Hindlimb muscle (tissue), 1 donor: ENCODE measurements around the gene KIF20B. TPM values are rescaled to one million over a fixed set of nuclear protein-coding genes. Genes with fewer than 3 reads are reported as not detected.
"Not testable (repeated sequence)": the region's sequence is repeated elsewhere in the genome, so short reads cannot be mapped to it uniquely, and the experiment has no call there.

Experiments used
- DNase-seq: peaks from one replicate; pipeline ENCODE4 v3.0.0-alpha.2; 2013
- polyA plus RNA-seq: library from polyadenylated mRNA; unstranded; fragments of 120-200 nt; gene quantifications from one replicate; pipeline ENCODE4 v1.2.1, GENCODE V29; 2013; ENCODE audit not compliant: insufficient read length

Gene KIF20B
- polyA plus RNA-seq, 1 donor: 5.2 TPM

DNA sequence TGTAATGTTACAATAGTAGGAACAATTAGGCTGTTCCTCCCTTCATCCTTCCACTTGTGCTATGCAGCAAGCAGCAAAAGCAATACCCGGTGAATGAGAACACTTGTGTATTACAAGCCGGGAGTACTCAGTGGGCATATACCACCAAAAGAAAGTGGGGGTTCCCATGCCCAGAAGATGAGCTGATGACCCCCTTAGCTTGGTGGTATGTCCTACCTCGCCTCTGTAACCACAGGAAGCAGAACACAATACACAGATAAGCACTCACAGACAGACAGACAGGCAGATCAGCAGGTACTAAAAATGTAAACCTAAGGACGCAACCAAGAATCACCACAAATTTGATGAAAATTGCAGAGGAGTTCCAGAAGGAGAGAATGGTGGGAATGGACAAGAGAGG is 15.5 kb upstream of the KIF20B start:
- no peak for DNase-seq

DNA sequence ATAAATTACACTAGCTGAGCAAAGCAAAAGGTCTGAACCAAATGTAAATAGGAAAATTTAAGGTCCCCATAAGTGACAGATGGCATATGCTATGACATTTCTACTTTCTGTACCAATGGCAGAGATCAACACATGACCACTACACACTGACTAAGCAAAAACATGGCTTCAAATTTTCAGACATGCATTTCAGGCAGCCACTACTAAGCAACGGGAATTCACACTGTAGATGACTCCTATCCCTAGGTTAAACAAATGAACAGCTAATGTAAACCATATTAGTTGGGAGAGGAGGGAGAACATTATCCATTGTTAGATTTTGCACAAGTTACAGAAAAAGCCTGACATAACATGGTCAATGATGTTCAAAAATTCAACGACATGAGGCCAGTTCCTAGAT is 11.4 kb upstream of the KIF20B start:
- no peak for DNase-seq

DNA sequence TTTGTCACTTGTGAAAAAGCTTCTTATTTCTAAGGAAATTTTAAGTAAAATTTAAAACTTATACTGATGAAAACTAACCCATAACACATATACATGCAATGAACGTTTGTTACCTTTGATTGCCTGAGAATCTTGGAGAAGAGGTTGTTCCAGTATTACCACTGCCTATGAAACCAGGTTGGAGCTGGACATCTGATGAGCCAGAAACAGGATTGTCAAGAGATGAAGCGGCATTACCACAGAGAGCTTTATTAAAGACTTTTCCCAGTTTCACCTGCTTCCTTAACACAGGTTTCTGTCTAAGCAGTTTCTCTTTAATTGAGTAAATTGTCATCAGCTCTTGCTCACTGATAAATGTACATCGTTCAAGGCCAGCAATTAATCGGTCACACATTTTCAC is 9.0 kb upstream of the KIF20B start:
- no peak for DNase-seq

DNA sequence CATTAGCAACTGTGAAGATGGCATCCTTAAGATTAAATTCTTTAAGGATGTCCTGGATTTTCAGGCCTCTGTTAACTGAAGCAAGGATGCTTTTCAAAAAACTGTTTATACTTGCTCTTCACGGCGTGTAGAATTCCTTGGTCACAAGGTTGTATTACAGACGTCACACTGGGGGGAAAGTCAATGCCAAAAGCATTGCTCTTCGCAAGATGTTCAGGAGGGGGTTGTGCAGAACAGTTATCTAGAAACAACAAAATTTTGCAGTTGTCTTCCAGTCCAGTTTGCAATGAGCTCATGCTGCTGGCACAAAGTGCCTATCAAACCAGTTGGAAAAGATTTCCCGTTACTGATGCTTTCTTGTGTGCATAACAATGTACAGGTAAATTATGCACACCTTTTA is 8.2 kb upstream of the KIF20B start:
- no peak for DNase-seq

DNA sequence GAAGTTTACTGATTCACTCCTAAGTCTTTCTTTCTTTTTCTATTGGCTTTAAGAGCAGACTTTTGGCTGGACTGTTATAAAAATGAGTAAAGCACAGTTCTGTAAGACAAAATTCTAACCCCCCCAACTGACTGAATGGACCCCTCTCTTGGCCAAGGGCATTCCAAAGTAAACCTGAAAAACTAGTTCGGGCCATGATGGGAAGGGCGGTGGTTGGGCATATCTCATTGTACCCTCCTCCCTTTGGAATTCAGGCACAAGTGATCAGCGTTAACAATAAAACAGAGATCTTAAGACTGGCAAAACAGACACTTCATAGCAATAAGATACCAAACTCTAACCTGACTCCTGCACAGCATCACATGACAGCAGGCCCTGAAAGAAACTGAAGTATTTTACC is 6.1 kb upstream of the KIF20B start:
- no peak for DNase-seq

DNA sequence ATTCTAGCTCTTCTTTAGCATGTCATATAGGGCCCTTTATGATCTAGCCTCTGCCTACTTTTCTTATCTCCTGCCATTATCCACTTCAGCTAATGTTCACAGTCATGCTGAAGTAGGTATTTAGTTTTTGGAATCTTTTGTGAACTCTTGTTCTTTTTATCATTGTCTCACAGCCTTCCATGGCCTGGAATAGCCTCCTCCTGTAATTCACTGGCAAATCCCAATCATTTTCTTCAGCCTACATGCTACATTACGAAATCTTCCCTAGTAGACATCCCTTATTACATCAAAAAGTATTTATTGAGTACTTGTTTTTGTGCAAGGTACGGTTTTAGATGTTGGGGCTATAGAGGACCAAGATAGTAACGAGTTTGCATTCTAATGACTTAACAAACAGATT is 3.4 kb upstream of the KIF20B start:
- DNase-seq: no peak

DNA sequence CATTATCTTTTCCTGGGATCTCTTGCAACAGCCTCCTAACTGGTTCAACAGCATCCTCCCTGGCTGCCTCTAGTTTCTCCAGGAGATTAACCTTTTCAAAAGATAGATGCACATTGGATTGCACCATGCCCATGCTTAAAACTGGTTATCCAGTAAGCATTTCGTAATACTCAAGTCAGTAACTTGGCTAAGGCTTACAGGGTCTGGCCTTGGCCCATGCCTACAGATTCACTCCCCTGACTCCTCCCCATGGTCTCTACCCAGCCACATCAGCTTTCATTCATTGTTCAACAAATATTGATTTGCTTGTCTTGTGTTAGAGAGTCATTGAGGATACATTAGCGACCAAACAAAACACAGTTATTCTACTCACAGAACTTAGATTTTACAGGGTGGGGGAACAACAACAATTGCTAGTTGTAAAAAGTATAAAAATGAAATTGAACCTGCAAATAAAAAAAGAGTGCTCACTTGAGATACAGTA is 1.8 kb upstream of the KIF20B start:
- DNase-seq: no peak

DNA sequence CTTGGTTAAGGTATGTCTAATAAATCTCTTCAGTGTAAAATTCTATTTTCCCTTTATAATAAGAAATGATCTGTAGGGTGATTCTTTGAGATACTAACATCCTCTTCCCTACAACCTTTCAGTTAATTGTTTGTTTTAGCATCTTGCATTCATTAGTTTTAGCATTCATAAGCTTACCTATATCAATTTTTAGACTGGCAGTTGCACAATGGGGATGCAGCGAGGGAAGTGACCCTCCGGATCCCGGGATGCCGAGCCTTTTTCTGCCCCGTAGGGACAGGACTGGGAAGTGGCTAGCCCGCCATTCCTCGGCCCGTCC is 508 bp upstream of the KIF20B start:
- no peak for DNase-seq

DNA sequence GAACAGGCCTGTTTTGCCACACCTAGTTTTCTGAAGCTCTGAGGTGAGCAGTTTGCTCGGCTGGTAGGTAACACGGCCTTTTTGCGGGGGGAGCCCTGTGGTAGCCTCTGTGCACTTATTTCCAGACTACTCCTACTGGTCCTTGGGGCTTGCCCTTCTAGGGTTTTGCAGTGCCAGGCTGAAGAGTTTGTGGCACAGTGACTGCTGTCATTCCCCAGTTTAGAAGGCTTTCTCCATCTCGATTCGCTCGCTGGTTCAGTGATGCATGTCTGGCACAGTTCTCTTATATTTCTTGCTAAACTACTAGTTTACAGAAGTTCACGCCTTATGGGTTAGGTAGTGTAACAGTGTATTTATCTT is 711 bp downstream of the KIF20B start:
- no peak for DNase-seq

DNA sequence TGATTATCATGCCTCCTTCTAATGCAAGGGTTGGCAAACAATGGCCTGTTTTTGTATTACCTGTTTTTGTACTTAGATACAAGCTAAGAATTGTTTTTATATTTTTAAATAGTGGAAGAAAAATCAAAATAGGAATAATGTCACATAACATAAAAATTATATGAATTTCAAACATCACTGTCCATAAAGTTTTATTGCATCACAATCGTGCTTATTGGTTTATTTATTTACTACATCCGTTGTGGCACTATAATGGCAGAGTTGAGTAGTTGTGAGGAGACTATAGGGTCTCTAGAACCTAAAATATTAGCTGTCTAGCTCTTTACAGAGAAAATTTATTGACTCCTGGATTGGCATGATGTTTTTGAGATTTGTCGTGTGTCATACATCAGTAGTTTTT is 4.1 kb downstream of the KIF20B start:
- DNase-seq: no peak

DNA sequence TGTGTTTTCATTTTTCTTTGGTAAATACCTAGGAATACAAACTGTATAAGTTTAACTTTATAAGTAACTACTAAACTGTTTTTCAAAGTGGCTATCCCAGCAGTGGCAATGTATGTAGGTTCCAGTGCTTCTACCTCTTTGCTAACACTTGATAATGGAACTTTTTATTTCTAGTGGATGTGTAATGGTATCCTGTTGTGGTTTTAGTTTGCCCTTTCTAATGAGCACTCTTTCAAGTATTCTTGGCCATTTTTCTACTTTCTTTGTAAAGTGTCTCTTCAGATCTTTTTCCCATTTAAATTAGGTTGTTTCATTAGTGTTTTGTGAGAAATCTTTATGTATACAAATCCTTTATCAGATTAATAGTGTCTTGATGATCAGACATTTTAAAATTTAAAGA is 4.6 kb downstream of the KIF20B start:
- no peak for DNase-seq

DNA sequence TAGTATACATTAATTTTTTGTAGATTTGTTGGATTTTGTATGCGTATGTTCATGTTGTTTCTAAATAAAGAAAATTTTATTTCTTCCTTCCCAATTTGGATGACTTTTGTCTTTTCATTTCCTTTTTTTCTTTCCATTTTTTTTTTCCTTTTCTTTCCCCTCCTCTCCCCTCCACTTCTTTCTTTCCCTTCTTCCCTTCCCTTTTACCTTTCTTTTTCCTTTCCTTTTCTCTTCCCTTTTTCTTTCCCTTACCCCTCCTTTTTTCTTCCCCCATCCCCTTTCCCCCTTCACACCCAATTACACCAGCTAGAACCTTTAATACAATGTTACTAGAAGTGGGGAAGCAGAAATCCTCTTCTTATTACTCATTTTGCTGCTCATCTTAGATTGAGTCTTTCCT is 6.0 kb downstream of the KIF20B start:
- DNase-seq: no peak

DNA sequence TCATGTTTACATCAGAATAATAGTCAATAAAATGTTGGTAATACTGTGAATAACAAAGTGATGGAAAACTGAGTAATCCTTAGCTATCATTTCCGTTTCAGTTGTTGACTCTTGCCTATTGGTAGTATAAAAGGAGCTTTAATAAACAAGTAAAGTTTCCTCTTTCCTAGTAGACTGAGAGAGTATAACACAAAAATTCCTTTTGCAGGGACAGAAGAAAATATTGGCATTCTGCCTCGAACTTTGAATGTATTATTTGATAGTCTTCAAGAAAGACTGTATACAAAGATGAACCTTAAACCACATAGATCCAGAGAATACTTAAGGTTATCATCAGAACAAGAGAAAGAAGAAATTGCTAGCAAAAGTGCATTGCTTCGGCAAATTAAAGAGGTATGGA is 9.4 kb downstream of the KIF20B start:
- no peak for DNase-seq

DNA sequence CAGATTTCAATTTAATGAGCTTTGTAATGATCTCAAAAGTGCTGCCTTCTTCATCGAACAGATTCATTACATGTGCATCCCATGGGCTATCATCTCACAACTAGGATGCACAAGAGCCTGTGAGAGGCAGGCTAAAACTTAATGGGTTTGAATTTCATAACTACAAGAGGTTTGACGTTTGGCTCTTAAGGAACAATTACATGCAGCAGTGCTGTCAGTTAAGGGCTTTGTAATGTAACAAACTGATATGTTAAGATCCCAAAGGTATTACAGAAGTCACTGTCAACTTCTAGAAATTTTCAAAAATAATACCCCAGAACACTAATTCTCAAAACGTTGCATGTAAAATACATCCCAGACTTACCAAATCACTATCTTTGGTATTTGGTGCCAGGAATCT is 33.2 kb downstream of the KIF20B start:
- no peak for DNase-seq

DNA sequence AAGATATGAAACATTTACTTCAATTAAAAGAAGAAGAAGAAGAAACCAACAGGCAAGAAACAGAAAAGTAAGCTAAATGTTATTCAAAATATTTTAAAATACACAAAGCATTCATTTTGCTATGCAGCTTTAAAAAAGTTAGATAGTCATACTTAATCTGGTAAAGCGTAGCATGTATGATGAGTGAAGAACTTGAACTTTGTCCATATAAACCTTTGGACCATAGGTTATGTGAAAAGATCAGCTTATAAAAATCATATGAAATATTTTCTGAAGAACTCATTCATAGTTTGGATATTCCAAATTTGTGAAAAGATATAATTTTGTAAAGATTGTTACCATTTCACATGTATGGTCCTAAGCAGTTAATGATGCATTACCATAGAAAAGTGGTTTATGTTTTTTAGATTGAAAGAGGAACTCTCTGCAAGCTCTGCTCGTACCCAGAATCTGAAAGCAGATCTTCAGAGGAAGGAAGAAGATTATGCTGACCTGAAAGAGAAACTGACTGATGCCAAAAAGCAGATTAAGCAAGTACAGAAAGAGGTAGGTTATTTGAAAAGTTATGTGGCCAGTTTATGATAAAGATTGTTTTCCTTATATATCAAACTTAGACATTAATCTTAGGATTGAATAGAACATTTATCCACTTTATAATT is 37.3 kb downstream of the KIF20B start:
- DNase-seq: no peak

DNA sequence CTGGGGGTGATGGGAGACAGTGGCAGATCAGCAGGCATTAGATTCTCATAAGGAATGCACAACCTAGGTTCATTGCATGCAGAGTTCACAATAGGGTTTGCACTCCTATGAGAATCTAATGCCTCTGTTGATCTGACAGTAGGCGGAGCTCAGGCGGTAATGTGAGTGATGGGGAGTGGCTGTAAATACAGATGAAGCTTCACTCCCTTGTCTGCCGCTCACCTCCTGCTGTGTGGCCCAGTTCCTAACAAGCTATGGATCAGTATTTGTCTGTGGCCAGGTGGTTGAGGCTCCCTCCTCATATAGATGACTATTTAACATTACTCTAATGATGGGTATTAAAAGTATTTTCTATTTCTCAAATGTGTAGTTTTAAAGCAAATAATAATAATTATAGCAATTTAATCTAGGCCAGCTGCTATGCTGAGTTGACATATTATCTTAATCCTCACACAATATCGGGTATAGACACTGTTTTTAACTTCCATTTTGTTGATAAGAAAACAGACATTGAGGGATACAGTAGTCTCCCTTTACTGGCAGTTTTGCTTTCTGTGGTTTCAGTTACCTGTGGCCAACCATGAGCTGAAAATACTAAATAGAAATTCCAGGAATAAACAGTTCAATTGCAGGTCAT is 39.9 kb downstream of the KIF20B start:
- DNase-seq: no peak

DNA sequence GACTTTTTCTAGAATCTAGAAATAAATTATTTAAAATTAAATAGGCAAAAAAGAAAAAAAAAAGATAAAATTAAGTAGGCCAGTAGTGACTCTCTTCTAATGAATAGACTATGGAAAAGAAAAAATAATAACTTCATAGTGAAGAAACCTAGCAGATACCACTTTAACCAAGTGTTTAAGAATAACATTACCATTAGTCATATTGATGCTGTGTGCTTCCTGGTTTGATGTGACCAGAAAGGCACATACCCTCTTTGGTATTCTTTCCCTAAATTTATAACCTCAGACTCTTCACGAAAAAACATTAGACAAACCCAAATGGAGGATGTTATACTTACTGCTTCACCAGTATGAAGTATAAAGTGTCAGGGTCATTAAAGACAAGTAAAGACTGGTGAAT is 42.6 kb downstream of the KIF20B start:
- no peak for DNase-seq

DNA sequence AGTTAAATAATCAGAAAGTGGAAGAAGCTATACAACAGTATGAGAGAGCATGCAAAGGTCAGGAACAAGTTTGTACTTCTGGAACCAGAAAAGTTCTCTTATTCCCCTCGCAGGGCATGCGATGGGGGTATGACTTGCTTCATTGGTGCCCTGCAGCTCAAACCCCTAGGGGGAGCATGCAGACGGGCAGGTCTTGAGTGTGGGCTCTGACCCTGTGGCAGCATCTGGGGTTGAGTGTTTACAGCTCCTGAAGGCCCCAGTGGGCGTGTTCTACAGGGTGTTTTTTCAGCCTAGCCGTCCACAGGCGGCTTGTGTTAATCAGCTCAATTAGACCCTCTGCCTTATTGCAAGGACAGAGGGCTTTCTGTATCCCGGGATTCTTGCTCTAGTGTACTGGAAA is 44.5 kb downstream of the KIF20B start:
- DNase-seq: no peak

DNA sequence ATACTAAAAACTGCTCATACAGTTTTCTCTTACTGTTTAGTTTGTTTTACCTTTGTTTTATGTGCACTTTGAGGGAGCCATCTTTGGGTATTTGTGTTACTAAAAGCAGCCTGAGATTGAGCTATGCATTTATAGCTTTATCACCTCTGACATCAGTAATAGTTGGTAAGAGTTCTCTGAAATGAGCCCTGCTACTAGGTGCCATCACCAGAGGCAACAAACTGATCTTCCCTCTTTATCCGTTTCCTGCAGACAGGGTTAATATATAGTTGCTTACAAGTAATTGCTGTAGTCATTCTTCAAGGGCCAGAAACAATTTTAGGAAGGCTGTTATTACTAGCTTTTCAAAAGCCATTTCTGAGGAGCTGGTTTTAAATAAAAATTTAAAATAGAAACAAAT is 49.1 kb downstream of the KIF20B start:
- DNase-seq: no peak

DNA sequence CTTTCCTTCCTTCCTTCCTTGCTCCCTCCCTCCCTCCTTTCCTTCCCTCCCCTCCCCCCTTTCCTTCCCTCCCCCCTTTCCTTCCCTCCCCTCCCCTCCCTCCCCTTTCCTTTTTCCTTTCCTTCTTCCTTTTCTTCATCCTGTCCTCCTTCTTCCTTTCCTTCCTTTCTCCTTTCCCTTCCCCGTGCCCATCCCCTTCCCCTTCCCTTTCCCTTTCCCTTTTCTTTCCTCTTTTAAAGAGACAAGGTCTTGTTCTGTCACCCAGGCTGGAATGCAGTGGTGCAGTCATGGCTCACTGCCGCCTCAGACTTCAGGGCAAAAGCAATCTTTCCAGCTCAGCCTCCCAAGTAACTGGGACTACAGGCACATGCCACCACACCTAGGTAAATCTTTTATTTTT is 54.0 kb downstream of the KIF20B start:
- no peak for DNase-seq

DNA sequence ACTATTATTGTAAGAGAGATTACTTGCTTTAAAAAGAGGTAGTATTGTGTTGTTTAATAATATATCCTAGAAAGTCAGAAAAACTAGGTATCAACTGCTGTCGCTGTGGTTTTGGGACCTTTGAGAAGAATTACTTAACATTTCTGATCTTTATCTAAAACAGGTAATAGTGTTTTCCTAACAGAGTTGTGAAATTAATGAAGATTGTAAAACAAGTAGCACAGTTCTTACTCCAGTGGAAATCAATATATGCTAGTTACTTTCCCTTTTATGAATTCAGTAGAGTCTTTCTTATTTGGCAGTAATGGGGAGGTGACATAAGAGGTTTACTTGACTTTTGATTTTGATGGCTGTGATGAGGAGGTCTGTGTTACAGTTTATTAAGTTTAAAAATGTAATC is 58.1 kb downstream of the KIF20B start:
- DNase-seq: no peak

DNA sequence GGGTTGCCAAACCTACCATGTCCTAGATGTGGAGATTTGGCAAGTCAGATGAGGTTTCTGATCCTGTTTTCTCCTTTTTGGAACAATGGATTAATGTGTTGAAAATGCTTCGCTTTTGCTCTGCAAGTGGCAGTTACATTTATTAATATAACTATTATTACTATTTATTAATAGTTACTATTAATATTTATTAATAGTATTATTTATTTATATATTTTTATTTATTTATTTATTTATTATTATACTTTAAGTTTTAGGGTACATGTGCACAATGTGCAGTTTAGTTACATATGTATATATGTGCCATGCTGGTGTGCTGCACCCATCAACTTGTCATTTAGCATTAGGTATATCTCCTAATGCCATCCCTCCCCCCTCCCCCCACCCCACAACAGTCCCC is 62.3 kb downstream of the KIF20B start:
- not testable (repeated sequence) for DNase-seq

DNA sequence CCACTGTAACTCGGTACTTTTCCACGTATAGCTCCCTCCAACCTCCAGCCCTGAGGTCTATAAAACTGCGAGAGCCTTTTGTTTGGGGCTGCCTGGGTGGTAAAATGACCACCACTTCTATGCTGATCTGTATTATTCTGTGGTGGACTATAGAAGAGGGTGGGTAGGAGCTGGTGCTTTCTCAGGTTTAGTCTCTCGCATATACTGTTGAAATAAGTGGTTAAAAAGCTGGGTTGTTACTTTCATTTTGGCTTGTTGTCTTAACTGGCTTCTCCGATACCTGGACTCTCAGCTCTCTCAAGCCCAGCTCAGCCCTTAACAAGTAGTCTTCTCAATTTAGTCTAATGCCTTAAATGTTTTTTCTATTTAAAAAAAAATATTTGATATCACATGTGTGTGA is 70.3 kb downstream of the KIF20B start:
- DNase-seq: no peak

DNA sequence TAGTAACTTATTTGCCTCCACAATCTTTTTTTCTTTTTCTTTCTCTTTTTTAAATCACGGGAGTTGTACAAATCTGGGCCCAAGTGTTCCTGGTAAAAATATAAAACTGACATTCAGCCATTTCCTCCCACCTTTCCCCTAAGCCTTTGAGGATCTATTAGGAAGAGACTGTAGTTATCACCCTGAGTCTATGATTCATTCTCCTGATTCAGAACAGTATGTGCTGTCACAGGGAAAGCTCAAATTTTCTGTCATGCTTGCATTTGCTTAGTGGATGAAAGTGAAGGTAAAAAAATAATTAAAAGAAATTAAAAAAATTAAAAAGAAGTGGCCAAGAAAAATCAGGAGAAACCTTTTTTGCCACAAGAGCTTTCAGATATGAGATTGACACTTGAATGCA is 71.7 kb downstream of the KIF20B start:
- DNase-seq: no peak

DNA sequence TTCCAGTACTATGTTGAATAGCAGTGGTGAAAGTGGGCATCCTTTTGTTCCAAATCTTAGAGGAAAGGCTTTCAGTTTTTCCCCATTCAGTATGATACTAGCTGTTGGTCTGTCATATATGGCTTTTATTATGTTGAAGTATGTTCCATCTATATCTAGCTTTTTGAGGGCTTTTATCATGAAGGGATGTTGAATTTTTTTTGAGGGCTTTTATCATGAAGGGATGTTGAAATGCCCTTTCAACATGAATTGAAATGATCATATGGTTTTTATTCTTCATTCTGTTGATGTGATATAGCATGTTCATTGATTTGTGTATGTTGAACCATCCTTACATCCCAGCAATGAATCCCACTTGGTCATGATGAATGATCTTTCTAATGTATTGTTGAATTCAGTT is 75.3 kb downstream of the KIF20B start:
- no peak for DNase-seq
